Retinal pigment epithelial cell (primary cell): ENCODE measurements around the gene EIF4G3.
"Not testable (repeated sequence)": the region's sequence is repeated elsewhere in the genome, so short reads cannot be mapped to it uniquely, and the experiment has no call there.

Source experiments
- DNase-seq: peaks from one replicate; pipeline ENCODE4 v3.0.0-alpha.2; 2010; ENCODE audit warnings: low read depth
- H3K4me3 ChIP-seq: 2 replicates; pipeline ENCODE4 v1.5.1; 2011; ENCODE audit warnings: mild to moderate bottlenecking, low read length, control low read depth, moderate library complexity
- TF ChIP-seq, protein P1 (sequence below): conservative IDR thresholded peaks from 2 replicates; pipeline ENCODE4 v1.5.1; 2011; ENCODE audit warnings: low read depth, low read length, control low read depth, inconsistent platforms

Gene EIF4G3

DNA sequence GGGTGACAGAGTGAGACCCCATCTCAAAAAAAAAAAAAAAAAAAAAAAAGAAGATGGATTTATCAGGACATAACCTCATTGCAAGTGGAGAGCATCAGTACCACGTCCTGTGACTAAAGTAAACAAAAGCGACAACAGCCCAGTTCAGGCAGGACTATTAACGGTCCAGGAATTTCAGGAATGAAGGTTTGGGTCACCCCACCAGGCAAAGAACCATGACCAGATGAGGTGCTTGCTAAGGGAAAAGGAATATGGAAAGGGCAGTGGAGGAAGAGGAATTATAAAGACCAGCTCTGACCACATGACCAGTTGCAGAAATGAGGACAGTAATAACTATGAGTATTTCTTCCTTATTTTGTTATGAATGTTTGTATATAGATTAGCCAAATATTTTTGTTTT lies 35.4 kb upstream of the EIF4G3 start:
- DNase-seq: no peak
- TF ChIP-seq, protein P1, sequence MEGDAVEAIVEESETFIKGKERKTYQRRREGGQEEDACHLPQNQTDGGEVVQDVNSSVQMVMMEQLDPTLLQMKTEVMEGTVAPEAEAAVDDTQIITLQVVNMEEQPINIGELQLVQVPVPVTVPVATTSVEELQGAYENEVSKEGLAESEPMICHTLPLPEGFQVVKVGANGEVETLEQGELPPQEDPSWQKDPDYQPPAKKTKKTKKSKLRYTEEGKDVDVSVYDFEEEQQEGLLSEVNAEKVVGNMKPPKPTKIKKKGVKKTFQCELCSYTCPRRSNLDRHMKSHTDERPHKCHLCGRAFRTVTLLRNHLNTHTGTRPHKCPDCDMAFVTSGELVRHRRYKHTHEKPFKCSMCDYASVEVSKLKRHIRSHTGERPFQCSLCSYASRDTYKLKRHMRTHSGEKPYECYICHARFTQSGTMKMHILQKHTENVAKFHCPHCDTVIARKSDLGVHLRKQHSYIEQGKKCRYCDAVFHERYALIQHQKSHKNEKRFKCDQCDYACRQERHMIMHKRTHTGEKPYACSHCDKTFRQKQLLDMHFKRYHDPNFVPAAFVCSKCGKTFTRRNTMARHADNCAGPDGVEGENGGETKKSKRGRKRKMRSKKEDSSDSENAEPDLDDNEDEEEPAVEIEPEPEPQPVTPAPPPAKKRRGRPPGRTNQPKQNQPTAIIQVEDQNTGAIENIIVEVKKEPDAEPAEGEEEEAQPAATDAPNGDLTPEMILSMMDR: no peak
- H3K4me3 ChIP-seq: no peak overlapping the region

GRCh38 chr1:21208137-21208700 lies 31.5 kb upstream of the EIF4G3 start:
- DNase-seq, H3K4me3 ChIP-seq: not testable (repeated sequence)

GRCh38 chr1:21206117-21206516 lies 29.4 kb upstream of the EIF4G3 start:
- DNase-seq: no peak
- TF ChIP-seq, protein P1: no peak
- no peak overlapping the region for H3K4me3 ChIP-seq

- TF ChIP-seq, protein P1: no peak
Observed at GRCh38 chr1:21205416-21205815, 28.7 kb upstream of the EIF4G3 start.

DNA sequence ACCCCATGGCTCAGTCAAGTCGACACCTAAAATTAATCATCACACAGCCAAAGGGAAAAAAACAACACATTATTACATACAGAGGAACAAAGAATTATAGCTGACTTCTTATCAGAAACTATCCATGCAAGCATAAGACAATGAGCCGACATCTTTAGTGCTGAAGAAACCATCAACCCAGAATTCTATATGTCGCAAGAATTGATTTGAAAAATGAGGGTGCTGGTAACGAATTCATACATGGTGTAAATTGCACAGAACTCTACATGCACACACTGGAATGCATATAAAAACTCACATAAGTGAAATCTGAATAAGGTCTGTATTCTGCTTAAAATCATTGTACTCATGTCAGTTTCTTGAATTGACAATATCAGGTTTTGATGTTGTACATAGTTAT lies 25.0 kb upstream of the EIF4G3 start:
- H3K4me3 ChIP-seq: no peak overlapping the region
- TF ChIP-seq, protein P1: no peak
- no peak for DNase-seq

More at GRCh38 chr1:21205416-21205815, 28.7 kb upstream of the EIF4G3 start:
- no peak overlapping the region for H3K4me3 ChIP-seq
- DNase-seq: no peak

DNA sequence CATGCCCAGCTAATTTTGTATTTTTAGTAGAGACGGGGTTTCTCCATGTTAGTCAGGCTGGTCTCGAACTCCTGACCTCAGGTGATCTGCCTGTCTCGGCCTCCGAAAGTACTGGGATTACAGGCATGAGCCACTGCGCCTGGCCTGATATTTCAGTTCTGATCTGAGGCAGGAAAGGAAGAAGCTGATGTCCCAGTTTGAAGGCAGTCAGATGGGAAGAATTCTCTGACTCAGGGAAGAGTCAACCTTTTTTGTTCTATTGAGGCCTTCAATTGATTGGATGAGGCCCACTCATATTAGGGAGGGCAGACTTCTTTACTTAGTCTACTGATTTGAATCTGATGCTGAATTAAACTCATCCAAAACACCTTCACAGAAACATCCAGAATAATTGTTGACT lies 24.5 kb upstream of the EIF4G3 start:
- DNase-seq, H3K4me3 ChIP-seq: not testable (repeated sequence)

- DNase-seq: no peak
- H3K4me3 ChIP-seq: no peak overlapping the region
- TF ChIP-seq, protein P1: no peak
Observed at GRCh38 chr1:21200767-21201166, 24.1 kb upstream of the EIF4G3 start.

GRCh38 chr1:21198929-21199328 lies 22.2 kb upstream of the EIF4G3 start:
- TF ChIP-seq, protein P1: no peak
- DNase-seq: no peak
- no peak overlapping the region for H3K4me3 ChIP-seq
